ENCODE measurements around the gene VPS16.

- TF ChIP-seq CTCF (IDR thresholded peaks at IDR 0.05) (no peak), POLR2A (IDR thresholded peaks at IDR 0.05) (no peak), EP300 (IDR thresholded peaks at IDR 0.05) (no peak), POLR2AphosphoS5 (IDR thresholded peaks at IDR 0.05) (no peak)
These were observed 58.7 kb downstream of the VPS16 start for GRCh38 chr20:2899243-2899642.

Data from stomach (tissue), 4 donors.